ENCODE data around the gene NECAB3. TPM values are rescaled to one million over a fixed set of nuclear protein-coding genes. Genes with fewer than 3 reads are reported as not detected.

Gene NECAB3
- total RNA-seq, 4 donors from 2014 or later = 34.1 to 43.4 (median 39.9) TPM

GRCh38 chr20:33667676-33668465, 6.4 kb downstream of the NECAB3 start:
- TF ChIP-seq POLR2AphosphoS5 (IDR thresholded peaks at IDR 0.05) (peak; percentile 26 to 77), POLR2A (IDR thresholded peaks at IDR 0.05; ENCODE audit: low read depth) (no peak), EP300 (IDR thresholded peaks at IDR 0.05) (no peak)
- TF ChIP-seq, protein P1, sequence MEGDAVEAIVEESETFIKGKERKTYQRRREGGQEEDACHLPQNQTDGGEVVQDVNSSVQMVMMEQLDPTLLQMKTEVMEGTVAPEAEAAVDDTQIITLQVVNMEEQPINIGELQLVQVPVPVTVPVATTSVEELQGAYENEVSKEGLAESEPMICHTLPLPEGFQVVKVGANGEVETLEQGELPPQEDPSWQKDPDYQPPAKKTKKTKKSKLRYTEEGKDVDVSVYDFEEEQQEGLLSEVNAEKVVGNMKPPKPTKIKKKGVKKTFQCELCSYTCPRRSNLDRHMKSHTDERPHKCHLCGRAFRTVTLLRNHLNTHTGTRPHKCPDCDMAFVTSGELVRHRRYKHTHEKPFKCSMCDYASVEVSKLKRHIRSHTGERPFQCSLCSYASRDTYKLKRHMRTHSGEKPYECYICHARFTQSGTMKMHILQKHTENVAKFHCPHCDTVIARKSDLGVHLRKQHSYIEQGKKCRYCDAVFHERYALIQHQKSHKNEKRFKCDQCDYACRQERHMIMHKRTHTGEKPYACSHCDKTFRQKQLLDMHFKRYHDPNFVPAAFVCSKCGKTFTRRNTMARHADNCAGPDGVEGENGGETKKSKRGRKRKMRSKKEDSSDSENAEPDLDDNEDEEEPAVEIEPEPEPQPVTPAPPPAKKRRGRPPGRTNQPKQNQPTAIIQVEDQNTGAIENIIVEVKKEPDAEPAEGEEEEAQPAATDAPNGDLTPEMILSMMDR (IDR thresholded peaks at IDR 0.05) = peak; percentile 96 to 99 (median 96)
- DNase-seq (ENCODE audit: extremely low spot score) = peak; percentile 94
- intact Hi-C loops (cut with DNase I) = loop anchor here (1.0 kb wide), 1 partner anchor 211 kb away; no protein-coding TSS in a partner anchor
- Histone ChIP-seq H3K27ac (replicated peaks in 1 of 4) (peak overlapping the region; percentile 85 to 95 (median 92)), H3K4me1 (peaks cover 43 to 71% (median 57%) of the 10 kb centered on the region in 4 donors), H3K27me3 (no peaks in the 10 kb centered on the region), H3K36me3 (peaks cover 0 to 33% (median 23%) of the 10 kb centered on the region in 4 donors), H3K4me3 (peak overlapping the region; percentile 58 to 71 (median 70)), H3K9me3 (no peaks in the 10 kb centered on the region)
- 0% methylated on average over 1 of the region's 47 CpGs for WGBS

DNA sequence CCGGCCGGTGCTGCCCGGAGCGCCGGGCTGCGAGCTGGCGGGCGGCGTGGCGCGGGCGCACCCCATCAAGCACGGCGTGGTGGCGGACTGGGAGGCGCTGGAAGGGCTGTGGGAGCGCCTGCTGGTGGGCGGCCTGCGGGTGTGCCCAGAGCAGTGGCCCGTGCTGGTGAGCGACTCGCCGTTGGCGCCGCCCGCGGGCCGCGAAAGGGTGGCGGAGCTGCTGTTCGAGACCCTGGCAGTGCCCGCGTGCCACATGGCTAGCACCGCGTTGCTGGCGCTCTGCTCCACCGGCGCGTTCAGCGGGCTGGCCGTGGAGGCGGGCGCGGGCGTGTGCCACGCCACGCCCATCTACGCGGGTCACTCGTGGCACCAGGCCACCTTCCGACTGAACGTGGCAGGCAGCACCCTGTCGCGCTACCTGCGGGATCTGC, 7.0 kb downstream of the NECAB3 start:
- H3K4me1 ChIP-seq = peaks cover 41 to 70% (median 55%) of the 10 kb centered on the region in 4 donors
- H3K9me3 ChIP-seq = no peaks in the 10 kb centered on the region
- peaks cover 0 to 33% (median 23%) of the 10 kb centered on the region in 4 donors for H3K36me3 ChIP-seq
- H3K27me3 ChIP-seq = no peaks in the 10 kb centered on the region
- intact Hi-C loops (cut with DNase I) = no loop called here
- TF ChIP-seq EP300 (IDR thresholded peaks at IDR 0.05) (no peak), POLR2AphosphoS5 (IDR thresholded peaks at IDR 0.05) (no peak), POLR2A (IDR thresholded peaks at IDR 0.05; ENCODE audit: low read depth) (no peak)
- TF ChIP-seq, protein P1 (IDR thresholded peaks at IDR 0.05) = no peak
- peak overlapping the region; percentile 58 to 71 (median 70) for H3K4me3 ChIP-seq
- WGBS = no CpG with 5 or more reads among the region's 55 CpGs
- no peak for DNase-seq (ENCODE audit: extremely low spot score)
- H3K27ac ChIP-seq (replicated peaks in 1 of 4) = peak overlapping the region; percentile 85 to 95 (median 92)

- Histone ChIP-seq H3K36me3 (peaks cover 0 to 30% (median 23%) of the 10 kb centered on the region in 4 donors), H3K4me1 (peaks cover 40 to 63% (median 51%) of the 10 kb centered on the region in 4 donors), H3K27ac (replicated peaks in 1 of 4) (peak within 1 kb of the TSS; percentile 85 to 95 (median 92)), H3K9me3 (no peaks in the 10 kb centered on the region), H3K27me3 (no peaks in the 10 kb centered on the region), H3K4me3 (peak within 1 kb of the TSS; percentile 58 to 71 (median 70))
- WGBS = 1% methylated on average over 22 of the region's 50 CpGs
- DNase-seq (ENCODE audit: extremely low spot score) = peak; percentile 99
- TF ChIP-seq POLR2A (IDR thresholded peaks at IDR 0.05; ENCODE audit: low read depth) = peak; percentile 49
- TF ChIP-seq POLR2AphosphoS5 (IDR thresholded peaks at IDR 0.05) = peak; percentile 94 to 95
- TF ChIP-seq, protein P1 (IDR thresholded peaks at IDR 0.05) = peak in 2 of 3 experiments; percentile 36 to 44
- TF ChIP-seq EP300 (IDR thresholded peaks at IDR 0.05) = no peak
- intact Hi-C loops (cut with DNase I) = no loop called here
Observed at GRCh38 chr20:33666293-33667244, 7.7 kb downstream of the NECAB3 start, which contains the start of gene ACTL10. ACTL10 (plus strand) TSS chr20:33666943; CDS start chr20:33667498, 555 bp downstream.

DNA sequence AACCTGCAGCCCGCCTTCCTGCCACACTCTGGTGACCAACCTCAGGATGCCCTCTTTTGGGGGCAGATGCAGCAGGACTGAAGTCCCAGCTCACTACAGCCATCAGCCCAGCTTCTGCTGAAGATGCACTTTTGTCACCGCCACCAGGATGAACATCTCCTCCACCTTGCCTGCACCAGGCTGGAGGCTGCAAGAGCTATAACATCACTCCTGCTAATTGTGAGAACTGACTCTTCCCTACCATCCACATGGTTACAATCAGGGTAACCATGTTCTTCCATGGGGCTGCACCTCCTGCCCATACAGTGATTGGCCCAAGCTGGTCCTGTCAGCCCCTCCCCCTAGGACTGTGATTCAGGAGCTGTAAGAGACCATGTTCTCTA, 9.5 kb downstream of the NECAB3 start:
- 100% methylated on average over 2 of the region's 2 CpGs for WGBS
- intact Hi-C loops (cut with DNase I) = no loop called here
- Histone ChIP-seq H3K9me3 (no peaks in the 10 kb centered on the region), H3K27me3 (no peaks in the 10 kb centered on the region), H3K36me3 (peaks cover 0 to 21% (median 17%) of the 10 kb centered on the region in 4 donors), H3K4me1 (peaks cover 40 to 57% (median 51%) of the 10 kb centered on the region in 4 donors), H3K27ac (replicated peaks in 1 of 4) (peak overlapping the region in 2 of 4 donors; percentile 92 to 93), H3K4me3 (no peak overlapping the region)
- no peak for DNase-seq (ENCODE audit: extremely low spot score)
- TF ChIP-seq, protein P1 (IDR thresholded peaks at IDR 0.05) = no peak
- TF ChIP-seq EP300 (IDR thresholded peaks at IDR 0.05) = no peak
- TF ChIP-seq POLR2AphosphoS5 (IDR thresholded peaks at IDR 0.05) = no peak
- no peak for TF ChIP-seq POLR2A (IDR thresholded peaks at IDR 0.05; ENCODE audit: low read depth)
